WTC11 (cell line): ENCODE results near the gene UGT8. TPM values are rescaled to one million over a fixed set of nuclear protein-coding genes. Genes with fewer than 3 reads are reported as not detected.
"Not testable (repeated sequence)": the region's sequence is repeated elsewhere in the genome, so short reads cannot be mapped to it uniquely, and the experiment has no call there.

Source experiments
- ATAC-seq: fragments of 200-7000 bp; cut with Tn5 transposase; 2 replicates; pipeline ENCODE4 v1.10.0; 2021; ENCODE audit warnings: mild to moderate bottlenecking, moderate library complexity
- CTCF ChIA-PET: fragments of 300-600 bp; sonication (Branson Sonifier 250); formaldehyde crosslinking; loops from one replicate; lab custom pipeline; 2021; ENCODE audit warnings: antibody characterized with exemption; lab: Charles Lee
- POLR2A ChIA-PET: fragments of 350-600 bp; sonication (Branson Sonifier 250); formaldehyde crosslinking; loops from one replicate; lab custom pipeline; 2021; ENCODE audit warnings: antibody characterized with exemption; lab: Charles Lee
- DNase-seq: peaks from one replicate; pipeline ENCODE4 v3.0.0; 2021; ENCODE audit warnings: low spot score
- H3K27ac Mint-ChIP-seq: 2 replicates; pipeline ENCODE4 v1.8.0; 2021; ENCODE audit warnings: mixed read lengths
- H3K27me3 Mint-ChIP-seq: 2 replicates; pipeline ENCODE4 v1.8.0; 2021; ENCODE audit warnings: low read depth, mild to moderate bottlenecking, moderate library complexity, mixed read lengths
- H3K36me3 Mint-ChIP-seq: 2 replicates; pipeline ENCODE4 v1.8.0; 2021; ENCODE audit warnings: mixed read lengths
- H3K4me1 Mint-ChIP-seq: 2 replicates; pipeline ENCODE4 v1.8.0; 2022; ENCODE audit warnings: mixed read lengths
- H3K4me3 Mint-ChIP-seq: 2 replicates; pipeline ENCODE4 v1.8.0; 2021; ENCODE audit warnings: mild to moderate bottlenecking, moderate library complexity, mixed read lengths
- H3K9me3 Mint-ChIP-seq: 2 replicates; pipeline ENCODE4 v1.8.0; 2021; ENCODE audit warnings: mixed read lengths
- CDX4 ChIP-seq: fragments of 250-450 bp; sonication (Bioruptor Pico); IDR thresholded peaks from 2 replicates; pipeline ENCODE4 v1.9.0; 2021; ENCODE audit warnings: moderate library complexity, mild to moderate bottlenecking, inconsistent platforms, borderline replicate concordance
- FOXJ3 ChIP-seq: sonication (generic); formaldehyde crosslinking; IDR thresholded peaks from 2 replicates; pipeline ENCODE4 v1.9.0; 2021; ENCODE audit warnings: missing genetic modification reagents, mild to moderate bottlenecking, borderline replicate concordance
- FOXP1 ChIP-seq: sonication (generic); formaldehyde crosslinking; IDR thresholded peaks from 2 replicates; pipeline ENCODE4 v1.8.0; 2022; ENCODE audit warnings: missing genetic modification reagents, mild to moderate bottlenecking, moderate library complexity, borderline replicate concordance
- RELA ChIP-seq: sonication (generic); formaldehyde crosslinking; IDR thresholded peaks from 2 replicates; pipeline ENCODE4 v1.8.1; 2022; ENCODE audit warnings: missing genetic modification reagents, mild to moderate bottlenecking, borderline replicate concordance
- SOX15 ChIP-seq: fragments of 250-450 bp; sonication (Bioruptor Pico); IDR thresholded peaks from 2 replicates; pipeline ENCODE4 v1.9.0; 2021; ENCODE audit warnings: mild to moderate bottlenecking
- ZNF138 ChIP-seq: sonication (generic); formaldehyde crosslinking; conservative IDR thresholded peaks from 2 replicates; pipeline ENCODE4 v1.8.1; 2022; ENCODE audit warnings: mild to moderate bottlenecking, moderate library complexity, missing genetic modification reagents
- ZNF396 ChIP-seq: fragments of 250-450 bp; sonication (Bioruptor Pico); IDR thresholded peaks from 2 replicates; pipeline ENCODE4 v1.8.0; 2021; ENCODE audit warnings: mild to moderate bottlenecking, moderate library complexity, borderline replicate concordance
- ZNF532 ChIP-seq: fragments of 250-450 bp; sonication (Bioruptor Pico); IDR thresholded peaks from 2 replicates; pipeline ENCODE4 v1.9.0; 2021; ENCODE audit warnings: mild to moderate bottlenecking, borderline replicate concordance
- total RNA-seq: library from RNA; stranded (reverse); gene quantifications from 3 replicates; pipeline ENCODE4 v1.2.3, GENCODE V29; 2021
- TF ChIP-seq, protein P1 (sequence below): sonication (generic); formaldehyde crosslinking; IDR thresholded peaks from 2 replicates; pipeline ENCODE4 v1.8.0; 2022; ENCODE audit warnings: mild to moderate bottlenecking, missing genetic modification reagents
- TF ChIP-seq, protein P2 (sequence below): sonication (generic); formaldehyde crosslinking; IDR thresholded peaks from 2 replicates; pipeline ENCODE4 v1.8.1; 2022; ENCODE audit warnings: low read depth, mild to moderate bottlenecking, moderate library complexity, missing genetic modification reagents, borderline replicate concordance
- TF ChIP-seq, protein P3 (sequence below): sonication (generic); formaldehyde crosslinking; IDR thresholded peaks from 2 replicates; pipeline ENCODE4 v1.8.0; 2022; ENCODE audit warnings: missing genetic modification reagents
- TF ChIP-seq, protein P4 (sequence below): fragments of 250-450 bp; sonication (Bioruptor Pico); IDR thresholded peaks from 2 replicates; pipeline ENCODE4 v2.1.2; 2022; ENCODE audit warnings: mild to moderate bottlenecking, moderate library complexity

Gene UGT8
- total RNA-seq, 1 experiment from 2014 or later, result 30.8 TPM

- TF ChIP-seq, protein P1, sequence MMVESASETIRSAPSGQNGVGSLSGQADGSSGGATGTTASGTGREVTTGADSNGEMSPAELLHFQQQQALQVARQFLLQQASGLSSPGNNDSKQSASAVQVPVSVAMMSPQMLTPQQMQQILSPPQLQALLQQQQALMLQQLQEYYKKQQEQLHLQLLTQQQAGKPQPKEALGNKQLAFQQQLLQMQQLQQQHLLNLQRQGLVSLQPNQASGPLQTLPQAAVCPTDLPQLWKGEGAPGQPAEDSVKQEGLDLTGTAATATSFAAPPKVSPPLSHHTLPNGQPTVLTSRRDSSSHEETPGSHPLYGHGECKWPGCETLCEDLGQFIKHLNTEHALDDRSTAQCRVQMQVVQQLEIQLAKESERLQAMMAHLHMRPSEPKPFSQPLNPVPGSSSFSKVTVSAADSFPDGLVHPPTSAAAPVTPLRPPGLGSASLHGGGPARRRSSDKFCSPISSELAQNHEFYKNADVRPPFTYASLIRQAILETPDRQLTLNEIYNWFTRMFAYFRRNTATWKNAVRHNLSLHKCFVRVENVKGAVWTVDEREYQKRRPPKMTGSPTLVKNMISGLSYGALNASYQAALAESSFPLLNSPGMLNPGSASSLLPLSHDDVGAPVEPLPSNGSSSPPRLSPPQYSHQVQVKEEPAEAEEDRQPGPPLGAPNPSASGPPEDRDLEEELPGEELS (CRISPR knock-in tag), result no peak
- TF ChIP-seq, protein P2, sequence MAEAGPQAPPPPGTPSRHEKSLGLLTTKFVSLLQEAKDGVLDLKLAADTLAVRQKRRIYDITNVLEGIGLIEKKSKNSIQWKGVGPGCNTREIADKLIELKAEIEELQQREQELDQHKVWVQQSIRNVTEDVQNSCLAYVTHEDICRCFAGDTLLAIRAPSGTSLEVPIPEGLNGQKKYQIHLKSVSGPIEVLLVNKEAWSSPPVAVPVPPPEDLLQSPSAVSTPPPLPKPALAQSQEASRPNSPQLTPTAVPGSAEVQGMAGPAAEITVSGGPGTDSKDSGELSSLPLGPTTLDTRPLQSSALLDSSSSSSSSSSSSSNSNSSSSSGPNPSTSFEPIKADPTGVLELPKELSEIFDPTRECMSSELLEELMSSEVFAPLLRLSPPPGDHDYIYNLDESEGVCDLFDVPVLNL (CRISPR knock-in tag), result no peak
- TF ChIP-seq ZNF138 (CRISPR knock-in tag), result no peak
- TF ChIP-seq, all 79 proteins: peak for 0
Observed at GRCh38 chr4:114582621-114583020, 16.0 kb upstream of the UGT8 start (continued).

DNA sequence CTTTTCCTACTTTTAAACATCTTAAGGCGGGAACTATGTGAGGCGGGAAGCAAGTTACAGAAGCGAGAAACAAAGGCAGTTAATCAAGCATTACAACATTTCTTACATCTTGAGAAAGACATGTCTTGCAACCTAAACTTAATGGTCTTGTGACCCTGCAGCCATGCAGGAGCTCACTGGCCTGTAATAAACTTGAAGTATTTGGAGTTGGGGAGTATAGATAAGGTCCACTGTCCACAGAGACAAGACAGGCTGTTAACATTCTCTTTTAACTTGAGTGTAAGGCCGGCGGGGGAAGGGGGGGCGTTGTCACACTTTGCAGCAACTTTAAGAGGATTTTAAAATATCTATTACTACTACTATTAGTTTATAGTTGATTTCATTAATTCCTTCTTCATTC lies 10.3 kb upstream of the UGT8 start:
- no peak overlapping the region for H3K4me3 Mint-ChIP-seq
- no peak for DNase-seq
- peaks cover 64% of the 10 kb centered on the region for H3K36me3 Mint-ChIP-seq
- H3K4me1 Mint-ChIP-seq, result no peaks in the 10 kb centered on the region
- ChIA-PET POLR2A (no interaction called here), CTCF (no interaction called here)
- H3K9me3 Mint-ChIP-seq, result peaks cover 69% of the 10 kb centered on the region
- peaks cover 4% of the 10 kb centered on the region; the same call in 1 of the 2 replicates for H3K27me3 Mint-ChIP-seq
- no peak for TF ChIP-seq ZNF138 (CRISPR knock-in tag)
- no peak for ATAC-seq
- H3K27ac Mint-ChIP-seq, result no peak overlapping the region

GRCh38 chr4:114590360-114590759 lies 8.2 kb upstream of the UGT8 start:
- Mint-ChIP-seq H3K9me3 (peaks cover 71% of the 10 kb centered on the region), H3K36me3 (peaks cover 67% of the 10 kb centered on the region)
- H3K27me3 Mint-ChIP-seq, DNase-seq, H3K4me3 Mint-ChIP-seq, H3K27ac Mint-ChIP-seq, CTCF ChIA-PET, H3K4me1 Mint-ChIP-seq, ATAC-seq, POLR2A ChIA-PET: not testable (repeated sequence)

DNA sequence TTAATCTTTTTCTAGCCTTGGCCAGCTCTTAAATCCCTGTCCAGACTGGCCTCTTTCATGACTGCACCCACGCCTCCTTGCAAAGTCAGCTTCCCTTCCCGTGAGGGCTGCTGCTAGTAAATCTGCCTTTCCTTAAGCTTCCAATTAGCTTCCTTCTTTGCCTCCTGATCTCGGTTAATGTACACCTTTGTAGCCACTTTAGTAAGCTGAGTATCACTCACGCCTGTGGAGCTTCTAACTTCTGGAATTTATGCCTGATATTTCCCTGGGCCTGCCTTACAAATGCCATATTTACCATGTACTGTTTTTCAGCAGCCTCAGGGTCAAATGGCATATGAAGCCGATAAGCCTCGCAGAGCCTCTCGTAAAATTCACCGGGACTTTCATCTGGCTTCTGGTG lies 5.1 kb upstream of the UGT8 start:
- Mint-ChIP-seq H3K36me3 (peaks cover 71% of the 10 kb centered on the region), H3K9me3 (peaks cover 69% of the 10 kb centered on the region), H3K4me3 (no peak overlapping the region), H3K4me1 (peaks cover 7% of the 10 kb centered on the region), H3K27ac (no peak overlapping the region), H3K27me3 (peaks cover 5% of the 10 kb centered on the region)
- DNase-seq (no peak), ATAC-seq (no peak)
- TF ChIP-seq, protein P1 (CRISPR knock-in tag), result no peak
- TF ChIP-seq RELA (CRISPR knock-in tag) (no peak), ZNF532 (CRISPR knock-in tag) (no peak), CDX4 (CRISPR knock-in tag) (no peak), SOX15 (CRISPR knock-in tag) (no peak), FOXJ3 (CRISPR knock-in tag) (no peak), ZNF396 (no peak), FOXP1 (CRISPR knock-in tag) (no peak)
- TF ChIP-seq, protein P3, sequence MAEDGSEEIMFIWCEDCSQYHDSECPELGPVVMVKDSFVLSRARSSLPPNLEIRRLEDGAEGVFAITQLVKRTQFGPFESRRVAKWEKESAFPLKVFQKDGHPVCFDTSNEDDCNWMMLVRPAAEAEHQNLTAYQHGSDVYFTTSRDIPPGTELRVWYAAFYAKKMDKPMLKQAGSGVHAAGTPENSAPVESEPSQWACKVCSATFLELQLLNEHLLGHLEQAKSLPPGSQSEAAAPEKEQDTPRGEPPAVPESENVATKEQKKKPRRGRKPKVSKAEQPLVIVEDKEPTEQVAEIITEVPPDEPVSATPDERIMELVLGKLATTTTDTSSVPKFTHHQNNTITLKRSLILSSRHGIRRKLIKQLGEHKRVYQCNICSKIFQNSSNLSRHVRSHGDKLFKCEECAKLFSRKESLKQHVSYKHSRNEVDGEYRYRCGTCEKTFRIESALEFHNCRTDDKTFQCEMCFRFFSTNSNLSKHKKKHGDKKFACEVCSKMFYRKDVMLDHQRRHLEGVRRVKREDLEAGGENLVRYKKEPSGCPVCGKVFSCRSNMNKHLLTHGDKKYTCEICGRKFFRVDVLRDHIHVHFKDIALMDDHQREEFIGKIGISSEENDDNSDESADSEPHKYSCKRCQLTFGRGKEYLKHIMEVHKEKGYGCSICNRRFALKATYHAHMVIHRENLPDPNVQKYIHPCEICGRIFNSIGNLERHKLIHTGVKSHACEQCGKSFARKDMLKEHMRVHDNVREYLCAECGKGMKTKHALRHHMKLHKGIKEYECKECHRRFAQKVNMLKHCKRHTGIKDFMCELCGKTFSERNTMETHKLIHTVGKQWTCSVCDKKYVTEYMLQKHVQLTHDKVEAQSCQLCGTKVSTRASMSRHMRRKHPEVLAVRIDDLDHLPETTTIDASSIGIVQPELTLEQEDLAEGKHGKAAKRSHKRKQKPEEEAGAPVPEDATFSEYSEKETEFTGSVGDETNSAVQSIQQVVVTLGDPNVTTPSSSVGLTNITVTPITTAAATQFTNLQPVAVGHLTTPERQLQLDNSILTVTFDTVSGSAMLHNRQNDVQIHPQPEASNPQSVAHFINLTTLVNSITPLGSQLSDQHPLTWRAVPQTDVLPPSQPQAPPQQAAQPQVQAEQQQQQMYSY (CRISPR knock-in tag), result no peak
- TF ChIP-seq, protein P4, sequence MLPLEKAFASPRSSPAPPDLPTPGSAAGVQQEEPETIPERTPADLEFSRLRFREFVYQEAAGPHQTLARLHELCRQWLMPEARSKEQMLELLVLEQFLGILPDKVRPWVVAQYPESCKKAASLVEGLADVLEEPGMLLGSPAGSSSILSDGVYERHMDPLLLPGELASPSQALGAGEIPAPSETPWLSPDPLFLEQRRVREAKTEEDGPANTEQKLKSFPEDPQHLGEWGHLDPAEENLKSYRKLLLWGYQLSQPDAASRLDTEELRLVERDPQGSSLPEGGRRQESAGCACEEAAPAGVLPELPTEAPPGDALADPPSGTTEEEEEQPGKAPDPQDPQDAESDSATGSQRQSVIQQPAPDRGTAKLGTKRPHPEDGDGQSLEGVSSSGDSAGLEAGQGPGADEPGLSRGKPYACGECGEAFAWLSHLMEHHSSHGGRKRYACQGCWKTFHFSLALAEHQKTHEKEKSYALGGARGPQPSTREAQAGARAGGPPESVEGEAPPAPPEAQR, result no peak
- ChIA-PET POLR2A (no interaction called here), CTCF (no interaction called here)
